GM12878 (cell line): ENCODE measurements around the gene EP400. TPM values are rescaled to one million over a fixed set of nuclear protein-coding genes. Genes with fewer than 3 reads are reported as not detected.
"Not testable (repeated sequence)": the region's sequence is repeated elsewhere in the genome, so short reads cannot be mapped to it uniquely, and the experiment has no call there.

Experiments
- ATAC-seq: fragments of 200-7000 bp; cut with Tn5 transposase; 3 replicates; pipeline ENCODE4 v1.9.1; 2020; ENCODE audit warnings: mild to moderate bottlenecking, moderate library complexity
- BruUV-seq: library from RNA; stranded (reverse); fragments of 400-500 nt; replicated peaks from 2 replicates; lab custom pipeline; 2021; lab: Mats Ljungman, UMichigan
- CTCF ChIA-PET: fragments of 300-600 bp; sonication (Branson Sonifier 250); formaldehyde crosslinking; extraction: SDS; loops from one replicate; lab custom pipeline; 2021; ENCODE audit warnings: inconsistent platforms; lab: Yijun Ruan, JAX
- POLR2A ChIA-PET: fragments of 350-600 bp; formaldehyde crosslinking; extraction: SDS; loops from one replicate; lab custom pipeline; 2021; ENCODE audit warnings: inconsistent platforms; lab: Charles Lee
- RAD21 ChIA-PET: fragments of 300-600 bp; sonication (Branson Sonifier 250); formaldehyde crosslinking; loops from one replicate; lab custom pipeline; 2023; ENCODE audit warnings: antibody characterized with exemption; ENCODE audit not compliant: unreplicated experiment; lab: Charles Lee
- SMC1A ChIA-PET: fragments of 300-600 bp; sonication (Branson Sonifier 250); formaldehyde crosslinking; loops from one replicate; lab custom pipeline; 2023; ENCODE audit not compliant: unreplicated experiment, uncharacterized antibody; lab: Charles Lee
- DNase-seq: peaks from one replicate; pipeline ENCODE4 v3.0.0-alpha.2; 2011; ENCODE audit warnings: low read depth, low spot score
- FAIRE-seq: peaks from 3 replicates; lab custom pipeline; 2011; peaks lifted over from hg19 to GRCh38; lab: Jason Lieb, UNC
- H2AFZ ChIP-seq: 2 replicates; pipeline ENCODE4 v1.6.0; 2011; ENCODE audit warnings: low read depth, low read length, control low read depth; ENCODE audit not compliant: control insufficient read depth
- H3K27ac ChIP-seq: 2 replicates; pipeline ENCODE4 v1.5.1; 2011; ENCODE audit warnings: control low read depth; ENCODE audit not compliant: control insufficient read depth, insufficient read depth
- H3K27me3 ChIP-seq, 2 experiments: replicated peaks in 1 of 2; 2 replicates each; pipeline versions ENCODE4 v1.6.0 to v1.6.1; 2011; ENCODE audit warnings: low read length in 1 of 2; ENCODE audit not compliant: control insufficient read depth in 2 of 2, insufficient read depth in 2 of 2
- H3K36me3 ChIP-seq, 2 experiments: 2 replicates each; pipeline ENCODE4 v1.5.1; 2011; ENCODE audit warnings: low read length in 1 of 2; ENCODE audit not compliant: control insufficient read depth in 2 of 2, insufficient read depth in 2 of 2
- H3K4me1 ChIP-seq: 2 replicates; pipeline ENCODE4 v1.6.1; 2011; ENCODE audit warnings: mild to moderate bottlenecking, low read length, moderate library complexity, mixed read lengths; ENCODE audit not compliant: control insufficient read depth, insufficient read depth
- H3K4me2 ChIP-seq: 2 replicates; pipeline ENCODE4 v1.6.0; 2011; ENCODE audit warnings: control low read depth; ENCODE audit not compliant: control insufficient read depth, insufficient read depth
- H3K4me3 ChIP-seq: fragments of 200-600 bp; sonication (generic); 2 replicates; pipeline ENCODE4 v1.5.1; 2016
- H3K79me2 ChIP-seq: 2 replicates; pipeline ENCODE4 v1.6.0; 2011; ENCODE audit warnings: low read length; ENCODE audit not compliant: control insufficient read depth, insufficient read depth
- H3K9ac ChIP-seq: 2 replicates; pipeline ENCODE4 v1.8.0; 2011; ENCODE audit warnings: low read length, control low read depth, mixed read lengths; ENCODE audit not compliant: control insufficient read depth, insufficient read depth
- H3K9me3 ChIP-seq: replicated peaks from 3 replicates; pipeline ENCODE4 v1.5.1; 2011; ENCODE audit warnings: mild to moderate bottlenecking, low read length; ENCODE audit not compliant: control insufficient read depth, insufficient read depth
- H4K20me1 ChIP-seq: 2 replicates; pipeline ENCODE4 v1.6.0; 2011; ENCODE audit not compliant: control insufficient read depth, insufficient read depth
- SIX5 ChIP-seq: IDR thresholded peaks from 2 replicates; pipeline ENCODE4 v1.6.1; 2011; ENCODE audit warnings: mild to moderate bottlenecking, low read depth, low read length, moderate library complexity; ENCODE audit not compliant: severe bottlenecking
- ZNF592 ChIP-seq: fragments of 450-650 bp; IDR thresholded peaks from 2 replicates; pipeline ENCODE4 v1.6.1; 2017; ENCODE audit warnings: mild to moderate bottlenecking, moderate library complexity
- WGBS: methylation state at CpG from one replicate; pipeline ENCODE4 v1.1.6; 2016; ENCODE audit warnings: low lambda C conversion rate; ENCODE audit not compliant: insufficient replicate concordance, insufficient coverage; ENCODE audit errors: missing lambda C conversion rate; 5-methylcytosine and 5-hydroxymethylcytosine counted together
- in situ Hi-C: fragments of 300-500 bp; cut with MboI; formaldehyde crosslinking; loops from 9 replicates; pipeline ENCODE4 v1.14.3; 2018; ENCODE audit warnings: mixed read lengths
- intact Hi-C: fragments of 100-400 bp; cut with micrococcal nuclease; formaldehyde crosslinking; loops from one replicate; pipeline ENCODE4 v1.14.2; 2022; ENCODE audit not compliant: unreplicated experiment
- polyA plus RNA-seq, 11 experiments: library from polyadenylated mRNA; depleted of rRNA in 4 of 11; unstranded in 6 of 11; stranded (reverse) in 5 of 11; fragments of >200 nt; fragmentation: Nextera tagmentation in 4 of 11; fragmentation: Illumina TruSeq in 1 of 11; extraction: Ambion mirVana in 4 of 11; extraction: Trizol in 1 of 11; gene quantifications; 1 replicate in 1 of 11; 2 replicates in 10 of 11; pipeline versions ENCODE4 v1.2.1 to v1.2.3, GENCODE V29; 2011 to 2016; ENCODE audit warnings: inconsistent platforms in 2 of 11, missing spikeins in 2 of 11, low read depth in 1 of 11
- total RNA-seq, 4 experiments: library from RNA; depleted of rRNA in 3 of 4; stranded (reverse); fragments of >200 nt in 3 of 4; fragmentation: Illumina TruSeq in 1 of 4; extraction: Trizol in 1 of 4; gene quantifications; 2 replicates each; pipeline versions ENCODE4 v1.2.1 to v1.2.3, GENCODE V29; 2013 to 2021

Gene EP400
- total and polyA plus RNA-seq, 10 of the 15 experiments (the other 5 are each of a cell fraction or from before 2014, with no cell fraction given), result 3.8 to 44.2 (median 8.4) TPM

- no peak for TF ChIP-seq ZNF592
- TF ChIP-seq SIX5, result no peak
Observed at GRCh38 chr12:132046561-132046960, 96.8 kb downstream of the EP400 start (continued).

- DNase-seq, H3K4me3 ChIP-seq, H3K27ac ChIP-seq, BruUV-seq, ATAC-seq, RAD21 ChIA-PET, in situ Hi-C loops, H3K9me3 ChIP-seq, H4K20me1 ChIP-seq, FAIRE-seq, H3K27me3 ChIP-seq, H2AFZ ChIP-seq, intact Hi-C loops, H3K4me1 ChIP-seq, H3K79me2 ChIP-seq, H3K4me2 ChIP-seq, H3K9ac ChIP-seq: not testable (repeated sequence)
- 96% methylated on average over 11 of the region's 11 CpGs for WGBS
- ChIA-PET SMC1A (interaction anchor here (0.6 kb wide), 1 partner anchor 50 kb away, joined by 3 read pairs; no protein-coding TSS in a partner anchor), POLR2A (interaction anchor here (0.6 kb wide), 2 partner anchors 16 to 174 kb away, joined by 3 read pairs; no protein-coding TSS in a partner anchor), CTCF (interaction anchor here (0.8 kb wide), 1 partner anchor 20 kb away, joined by 3 read pairs; no protein-coding TSS in a partner anchor)
- H3K36me3 ChIP-seq, result peaks cover 30 to 33% of the 10 kb centered on the region in 2 experiments
Observed at GRCh38 chr12:132047630-132048029, 97.9 kb downstream of the EP400 start.
